Measurements from ENCODE around the gene DIPK1B.

Gene DIPK1B

DNA sequence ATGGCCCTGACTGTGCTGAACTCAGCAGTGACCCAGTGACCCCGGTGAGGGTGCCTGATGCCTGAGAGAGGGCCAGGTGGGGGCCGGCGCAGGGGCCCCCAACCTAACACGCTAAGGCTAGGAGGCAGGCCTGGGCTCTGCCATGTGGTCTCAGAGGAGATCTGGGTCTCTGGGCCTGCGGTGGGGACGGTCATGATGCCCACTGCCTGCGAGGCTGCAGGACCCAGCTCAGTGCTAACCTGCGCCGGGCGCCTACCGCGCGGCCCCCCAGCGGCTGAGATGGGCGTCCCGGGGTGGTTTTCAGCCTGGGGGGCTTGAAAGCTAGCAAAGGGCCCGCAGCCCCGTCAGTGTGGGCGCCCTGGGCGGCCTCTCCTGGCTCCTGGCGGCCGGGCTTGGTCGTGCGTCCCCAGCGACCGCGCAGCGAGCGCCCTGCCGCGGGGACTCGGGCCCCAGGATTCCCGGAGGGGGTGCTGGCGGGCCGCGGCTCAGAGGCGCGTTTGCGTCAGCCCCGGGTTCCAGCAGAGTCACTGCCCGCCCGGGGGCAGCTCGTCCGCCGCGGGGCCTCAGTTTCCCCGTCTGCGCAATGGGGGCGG, 47.2 kb upstream of the DIPK1B start:
- Histone ChIP-seq H3K27me3 (ENCODE audit: insufficient read depth, poor library complexity, severe bottlenecking) (peaks cover 31% of the 10 kb centered on the region), H3K4me3 (replicated peaks; ENCODE audit: insufficient read depth, low read length) (peak overlapping the region; percentile 31), H3K27ac (replicated peaks) (no peak overlapping the region)
- DNase-seq (ENCODE audit: low read depth in 1 of 2, low spot score in 1 of 2), result no peak
- no peak for TF ChIP-seq SPI1 (IDR thresholded peaks at IDR 0.05; ENCODE audit: borderline replicate concordance, low read depth)
- TF ChIP-seq, protein P1, sequence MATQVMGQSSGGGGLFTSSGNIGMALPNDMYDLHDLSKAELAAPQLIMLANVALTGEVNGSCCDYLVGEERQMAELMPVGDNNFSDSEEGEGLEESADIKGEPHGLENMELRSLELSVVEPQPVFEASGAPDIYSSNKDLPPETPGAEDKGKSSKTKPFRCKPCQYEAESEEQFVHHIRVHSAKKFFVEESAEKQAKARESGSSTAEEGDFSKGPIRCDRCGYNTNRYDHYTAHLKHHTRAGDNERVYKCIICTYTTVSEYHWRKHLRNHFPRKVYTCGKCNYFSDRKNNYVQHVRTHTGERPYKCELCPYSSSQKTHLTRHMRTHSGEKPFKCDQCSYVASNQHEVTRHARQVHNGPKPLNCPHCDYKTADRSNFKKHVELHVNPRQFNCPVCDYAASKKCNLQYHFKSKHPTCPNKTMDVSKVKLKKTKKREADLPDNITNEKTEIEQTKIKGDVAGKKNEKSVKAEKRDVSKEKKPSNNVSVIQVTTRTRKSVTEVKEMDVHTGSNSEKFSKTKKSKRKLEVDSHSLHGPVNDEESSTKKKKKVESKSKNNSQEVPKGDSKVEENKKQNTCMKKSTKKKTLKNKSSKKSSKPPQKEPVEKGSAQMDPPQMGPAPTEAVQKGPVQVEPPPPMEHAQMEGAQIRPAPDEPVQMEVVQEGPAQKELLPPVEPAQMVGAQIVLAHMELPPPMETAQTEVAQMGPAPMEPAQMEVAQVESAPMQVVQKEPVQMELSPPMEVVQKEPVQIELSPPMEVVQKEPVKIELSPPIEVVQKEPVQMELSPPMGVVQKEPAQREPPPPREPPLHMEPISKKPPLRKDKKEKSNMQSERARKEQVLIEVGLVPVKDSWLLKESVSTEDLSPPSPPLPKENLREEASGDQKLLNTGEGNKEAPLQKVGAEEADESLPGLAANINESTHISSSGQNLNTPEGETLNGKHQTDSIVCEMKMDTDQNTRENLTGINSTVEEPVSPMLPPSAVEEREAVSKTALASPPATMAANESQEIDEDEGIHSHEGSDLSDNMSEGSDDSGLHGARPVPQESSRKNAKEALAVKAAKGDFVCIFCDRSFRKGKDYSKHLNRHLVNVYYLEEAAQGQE (IDR thresholded peaks at IDR 0.05; ENCODE audit: insufficient replicate concordance, low read depth), result no peak
- no peak for TF ChIP-seq CTCF (IDR thresholded peaks at IDR 0.05; ENCODE audit: insufficient read depth, low read length)
- TF ChIP-seq POLR2AphosphoS5 (IDR thresholded peaks at IDR 0.05; ENCODE audit: low read depth), result no peak
- no peak for TF ChIP-seq GABPA (IDR thresholded peaks at IDR 0.05; ENCODE audit: low read depth)

DNA sequence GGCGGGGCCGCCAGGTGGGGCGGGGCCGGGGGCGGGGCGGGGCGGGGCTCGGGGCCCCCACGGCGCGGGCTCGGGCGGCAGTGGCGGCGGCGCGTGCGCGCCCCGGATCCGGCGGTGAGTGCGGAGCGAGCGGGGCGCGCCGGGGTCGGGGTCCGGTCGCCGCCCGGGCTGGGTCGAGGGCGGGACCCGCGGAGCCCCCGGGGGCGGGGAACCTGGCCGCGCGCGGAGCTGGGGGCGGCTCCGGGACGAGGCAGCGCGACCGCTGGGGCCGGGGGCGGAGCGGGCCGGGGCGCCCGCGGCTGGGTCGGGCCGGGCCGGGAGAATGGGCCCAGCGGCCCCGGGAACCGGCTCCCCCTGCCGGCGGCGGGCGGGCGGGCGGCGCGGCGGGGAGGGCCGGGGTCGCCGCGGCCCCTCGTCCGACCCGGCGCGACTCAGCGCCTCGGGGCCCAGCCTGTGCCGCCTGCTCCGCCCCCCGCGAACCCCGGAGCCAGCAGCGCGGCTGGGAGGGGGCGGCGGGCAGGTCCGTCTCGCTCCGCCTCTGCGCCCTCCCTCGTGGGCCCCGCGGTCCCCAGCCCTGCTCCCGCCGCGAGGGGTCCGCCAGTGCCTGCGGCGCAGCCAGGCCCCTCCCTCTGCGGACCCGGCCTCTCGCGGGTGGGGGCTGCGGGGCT, 46.5 kb upstream of the DIPK1B start:
- no peak for DNase-seq (ENCODE audit: low read depth in 1 of 2, low spot score in 1 of 2)
- peaks cover 34% of the 10 kb centered on the region for H3K27me3 ChIP-seq (ENCODE audit: insufficient read depth, poor library complexity, severe bottlenecking)
- peak overlapping the region; percentile 16 for H3K4me3 ChIP-seq (replicated peaks; ENCODE audit: insufficient read depth, low read length)
- H3K27ac ChIP-seq (replicated peaks), result no peak overlapping the region
- no peak for TF ChIP-seq POLR2AphosphoS5 (IDR thresholded peaks at IDR 0.05; ENCODE audit: low read depth)
- TF ChIP-seq, protein P1 (IDR thresholded peaks at IDR 0.05; ENCODE audit: insufficient replicate concordance, low read depth), result no peak
- no peak for TF ChIP-seq GABPA (IDR thresholded peaks at IDR 0.05; ENCODE audit: low read depth)
- no peak for TF ChIP-seq SPI1 (IDR thresholded peaks at IDR 0.05; ENCODE audit: borderline replicate concordance, low read depth)
- no peak for TF ChIP-seq CTCF (IDR thresholded peaks at IDR 0.05; ENCODE audit: insufficient read depth, low read length)

DNA sequence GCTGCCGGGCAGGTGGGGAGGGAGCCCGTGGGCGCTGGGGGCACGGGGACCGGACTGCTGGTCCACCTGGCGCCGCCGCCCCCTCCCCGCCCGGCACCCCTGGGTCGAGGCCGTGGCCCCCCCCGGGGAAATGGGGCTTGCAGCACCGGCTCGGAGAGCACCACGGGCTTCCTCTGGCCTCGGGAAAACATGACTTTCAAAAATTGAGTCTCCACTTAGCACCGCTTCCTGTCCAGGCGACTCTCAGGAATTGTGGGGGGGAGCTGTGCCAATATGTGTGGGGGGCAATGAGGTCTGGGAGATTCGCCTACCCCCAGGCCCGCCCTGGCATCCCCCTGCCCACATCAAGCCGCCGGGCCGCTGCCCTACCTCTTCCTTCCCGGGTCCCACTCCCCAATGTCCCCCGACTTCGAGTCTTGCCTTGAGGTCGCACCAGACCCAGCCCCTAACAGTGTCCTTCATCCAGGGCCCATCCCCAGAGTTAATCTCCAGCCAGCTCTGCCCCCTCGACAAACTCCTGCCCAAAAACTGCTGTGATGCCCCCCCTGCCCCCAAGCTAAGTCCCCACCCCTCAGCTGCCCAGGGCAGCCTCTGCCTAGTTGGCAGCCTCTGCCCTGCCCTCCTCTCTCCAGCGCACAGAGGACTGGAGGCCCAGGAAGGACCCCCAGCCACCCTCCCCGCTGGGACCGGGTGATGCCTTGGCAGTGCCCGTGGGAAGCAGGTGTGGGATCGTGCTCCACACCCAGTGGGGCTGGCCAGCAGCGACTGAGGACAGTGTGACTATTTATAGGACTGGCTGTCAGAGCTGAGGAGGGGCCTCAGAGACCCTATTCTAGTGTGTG, 45.8 kb upstream of the DIPK1B start:
- no peak overlapping the region for H3K27ac ChIP-seq (replicated peaks)
- H3K27me3 ChIP-seq (ENCODE audit: insufficient read depth, poor library complexity, severe bottlenecking), result peaks cover 34% of the 10 kb centered on the region
- TF ChIP-seq GABPA (IDR thresholded peaks at IDR 0.05; ENCODE audit: low read depth) (no peak), CTCF (IDR thresholded peaks at IDR 0.05; ENCODE audit: insufficient read depth, low read length) (no peak), POLR2AphosphoS5 (IDR thresholded peaks at IDR 0.05; ENCODE audit: low read depth) (no peak), SPI1 (IDR thresholded peaks at IDR 0.05; ENCODE audit: borderline replicate concordance, low read depth) (no peak)
- TF ChIP-seq, protein P1 (IDR thresholded peaks at IDR 0.05; ENCODE audit: insufficient replicate concordance, low read depth), result no peak
- no peak for DNase-seq (ENCODE audit: low read depth in 1 of 2, low spot score in 1 of 2)
- H3K4me3 ChIP-seq (replicated peaks; ENCODE audit: insufficient read depth, low read length), result peak overlapping the region; percentile 16; the same call in 1 of the 2 replicates
